Spleen (tissue), 11 donors: ENCODE data around the gene SCYL1. TPM values are rescaled to one million over a fixed set of nuclear protein-coding genes. Genes with fewer than 3 reads are reported as not detected.

Experiments
- DNase-seq: peaks from one replicate; pipeline ENCODE4 v3.0.0-alpha.2; 2020
- H3K27ac ChIP-seq, 8 donors: fragments of 200-600 bp; sonication (generic) in 7 of 8; 1 replicate in 4 of 8; 2 replicates in 4 of 8; pipeline versions ENCODE4 v1.5.0 to v1.8.0; 2016 to 2021; ENCODE audit warnings: inconsistent platforms in 4 of 8, mild to moderate bottlenecking in 4 of 8, moderate library complexity in 1 of 8
- H3K27me3 ChIP-seq, 7 donors: fragments of 200-600 bp; sonication (generic) in 6 of 7; replicated peaks in 1 of 7; 1 replicate in 4 of 7; 2 replicates in 3 of 7; pipeline versions ENCODE4 v1.5.0 to v1.8.0; 2016 to 2021; ENCODE audit warnings: inconsistent platforms in 3 of 7, mild to moderate bottlenecking in 1 of 7
- H3K36me3 ChIP-seq, 6 donors: fragments of 200-600 bp; sonication (generic) in 5 of 6; 1 replicate in 4 of 6; 2 replicates in 2 of 6; pipeline versions ENCODE4 v1.5.0 to v1.8.0; 2016 to 2021; ENCODE audit warnings: inconsistent platforms in 2 of 6
- H3K4me1 ChIP-seq, 6 donors: fragments of 200-600 bp; sonication (generic) in 5 of 6; 1 replicate in 3 of 6; 2 replicates in 3 of 6; pipeline versions ENCODE4 v1.5.0 to v1.8.0; 2016 to 2021; ENCODE audit warnings: inconsistent platforms in 3 of 6
- H3K4me3 ChIP-seq, 8 donors: fragments of 200-600 bp; sonication (generic) in 7 of 8; 1 replicate in 4 of 8; 2 replicates in 4 of 8; pipeline versions ENCODE4 v1.5.0 to v1.8.0; 2016 to 2021; ENCODE audit warnings: inconsistent platforms in 4 of 8, mild to moderate bottlenecking in 4 of 8, moderate library complexity in 2 of 8
- H3K9me3 ChIP-seq, 8 donors: fragments of 200-600 bp; sonication (generic) in 7 of 8; 1 replicate in 4 of 8; 2 replicates in 4 of 8; pipeline versions ENCODE4 v1.5.0 to v1.8.0; 2016 to 2021; ENCODE audit warnings: inconsistent platforms in 4 of 8
- POLR2A ChIP-seq, 3 donors: fragments of 450-650 bp; IDR thresholded peaks; one replicate each; pipeline ENCODE4 v1.5.1; 2017; ENCODE audit warnings: antibody characterized with exemption in 3 of 3, mild to moderate bottlenecking in 1 of 3
- POLR2AphosphoS5 ChIP-seq, 3 donors: sonication (generic); formaldehyde crosslinking; IDR thresholded peaks; one replicate each; pipeline ENCODE4 v1.5.1; 2017; ENCODE audit warnings: antibody characterized with exemption in 3 of 3
- WGBS, 5 donors: extraction: QIAGEN DNeasy Blood & Tissue Kit in 3 of 5; methylation state at CpG; one replicate each; pipeline versions ENCODE4 v1.1.5 to v1.1.7; 2013 to 2018; 5-methylcytosine and 5-hydroxymethylcytosine counted together
- intact Hi-C: fragments of 100-400 bp; cut with DNase I; formaldehyde crosslinking; loops from one replicate; pipeline ENCODE4 v1.15.0; 2023; ENCODE audit warnings: low total_unique reads
- polyA plus RNA-seq, 3 donors: library from polyadenylated mRNA; stranded (reverse); fragments of 200-250 nt; gene quantifications; one replicate each; pipeline ENCODE4 v1.2.1, GENCODE V29; 2013
- total RNA-seq, 7 donors: library from RNA; depleted of rRNA in 3 of 7; stranded (reverse); fragments of >200 nt in 3 of 7; fragmentation: NEBNext Ultra II Directional in 4 of 7; extraction: Animal tissue kit (Norgen Biotek cat#: 25700) in 4 of 7; gene quantifications; one replicate each; pipeline versions ENCODE4 v1.1.0 to v1.2.1, GENCODE V29; 2016 to 2021
- TF ChIP-seq, protein P1 (sequence below), 11 experiments: fragments of 200-600 bp in 7 of 11; fragments of 450-650 bp in 4 of 11; sonication (generic) in 4 of 11; IDR thresholded peaks in 8 of 11; conservative IDR thresholded peaks in 3 of 11; 1 replicate in 7 of 11; 2 replicates in 4 of 11; pipeline versions ENCODE4 v1.4.0 to v1.8.0; 2016 to 2021; ENCODE audit warnings: antibody characterized with exemption in 11 of 11, inconsistent platforms in 4 of 11, mild to moderate bottlenecking in 1 of 11
- donor health status: healthy with polysubstance abuse.
- donor health status: DM: no; HTN: no; CAD: no; lungs with moderate emphysema.
- donor health status: DM: no; HTN: no; CAD: no.
- donor health status: Bipolar disorder and iron deficiency.
- donor health status: healthy.
- donor health status: DM: no; HTN: no; CAD: no.
- donor health status: DM: yes; HTN: yes; CAD: no.

Gene SCYL1
- total and polyA plus RNA-seq, 10 donors: 52.4 to 125 (median 74.8) TPM

DNA sequence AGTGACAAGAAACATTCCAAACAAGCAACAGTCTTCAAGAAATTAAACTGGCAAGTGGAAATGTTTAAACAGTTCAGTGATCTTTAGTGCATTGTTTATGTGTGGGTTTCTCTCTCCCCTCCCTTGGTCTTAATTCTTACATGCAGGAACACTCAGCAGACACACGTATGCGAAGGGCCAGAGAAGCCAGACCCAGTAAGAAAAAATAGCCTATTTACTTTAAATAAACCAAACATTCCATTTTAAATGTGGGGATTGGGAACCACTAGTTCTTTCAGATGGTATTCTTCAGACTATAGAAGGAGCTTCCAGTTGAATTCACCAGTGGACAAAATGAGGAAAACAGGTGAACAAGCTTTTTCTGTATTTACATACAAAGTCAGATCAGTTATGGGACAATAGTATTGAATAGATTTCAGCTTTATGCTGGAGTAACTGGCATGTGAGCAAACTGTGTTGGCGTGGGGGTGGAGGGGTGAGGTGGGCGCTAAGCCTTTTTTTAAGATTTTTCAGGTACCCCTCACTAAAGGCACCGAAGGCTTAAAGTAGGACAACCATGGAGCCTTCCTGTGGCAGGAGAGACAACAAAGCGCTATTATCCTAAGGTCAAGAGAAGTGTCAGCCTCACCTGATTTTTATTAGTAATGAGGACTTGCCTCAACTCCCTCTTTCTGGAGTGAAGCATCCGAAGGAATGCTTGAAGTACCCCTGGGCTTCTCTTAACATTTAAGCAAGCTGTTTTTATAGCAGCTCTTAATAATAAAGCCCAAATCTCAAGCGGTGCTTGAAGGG, 20.0 kb upstream of the SCYL1 start:
- Histone ChIP-seq H3K4me1 (peaks cover 34 to 79% (median 49%) of the 10 kb centered on the region in 6 donors), H3K9me3 (no peaks in the 10 kb centered on the region), H3K4me3 (peak overlapping the region; percentile 67 to 93 (median 81)), H3K36me3 (peaks cover 0 to 62% (median 52%) of the 10 kb centered on the region in 6 donors), H3K27me3 (no peaks in the 10 kb centered on the region), H3K27ac (peak overlapping the region; percentile 49 to 100 (median 98))
- intact Hi-C loops: loop anchor here (5.0 kb wide), 2 partner anchors 73 to 133 kb away; no protein-coding TSS in a partner anchor
- no peak for DNase-seq
- 10 to 21% (median 19%) methylated on average over 8 of the region's 8 CpGs for WGBS, 5 donors
- TF ChIP-seq POLR2AphosphoS5 (IDR thresholded peaks at IDR 0.05) (no peak), POLR2A (IDR thresholded peaks at IDR 0.05) (peak in 1 of 3 donors; percentile 63)
- TF ChIP-seq, protein P1, sequence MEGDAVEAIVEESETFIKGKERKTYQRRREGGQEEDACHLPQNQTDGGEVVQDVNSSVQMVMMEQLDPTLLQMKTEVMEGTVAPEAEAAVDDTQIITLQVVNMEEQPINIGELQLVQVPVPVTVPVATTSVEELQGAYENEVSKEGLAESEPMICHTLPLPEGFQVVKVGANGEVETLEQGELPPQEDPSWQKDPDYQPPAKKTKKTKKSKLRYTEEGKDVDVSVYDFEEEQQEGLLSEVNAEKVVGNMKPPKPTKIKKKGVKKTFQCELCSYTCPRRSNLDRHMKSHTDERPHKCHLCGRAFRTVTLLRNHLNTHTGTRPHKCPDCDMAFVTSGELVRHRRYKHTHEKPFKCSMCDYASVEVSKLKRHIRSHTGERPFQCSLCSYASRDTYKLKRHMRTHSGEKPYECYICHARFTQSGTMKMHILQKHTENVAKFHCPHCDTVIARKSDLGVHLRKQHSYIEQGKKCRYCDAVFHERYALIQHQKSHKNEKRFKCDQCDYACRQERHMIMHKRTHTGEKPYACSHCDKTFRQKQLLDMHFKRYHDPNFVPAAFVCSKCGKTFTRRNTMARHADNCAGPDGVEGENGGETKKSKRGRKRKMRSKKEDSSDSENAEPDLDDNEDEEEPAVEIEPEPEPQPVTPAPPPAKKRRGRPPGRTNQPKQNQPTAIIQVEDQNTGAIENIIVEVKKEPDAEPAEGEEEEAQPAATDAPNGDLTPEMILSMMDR (IDR thresholded peaks at IDR 0.05 in 8 of 11, conservative IDR thresholded peaks at IDR 0.05 in 3 of 11): peak in 1 of 11 experiments; percentile 13

DNA sequence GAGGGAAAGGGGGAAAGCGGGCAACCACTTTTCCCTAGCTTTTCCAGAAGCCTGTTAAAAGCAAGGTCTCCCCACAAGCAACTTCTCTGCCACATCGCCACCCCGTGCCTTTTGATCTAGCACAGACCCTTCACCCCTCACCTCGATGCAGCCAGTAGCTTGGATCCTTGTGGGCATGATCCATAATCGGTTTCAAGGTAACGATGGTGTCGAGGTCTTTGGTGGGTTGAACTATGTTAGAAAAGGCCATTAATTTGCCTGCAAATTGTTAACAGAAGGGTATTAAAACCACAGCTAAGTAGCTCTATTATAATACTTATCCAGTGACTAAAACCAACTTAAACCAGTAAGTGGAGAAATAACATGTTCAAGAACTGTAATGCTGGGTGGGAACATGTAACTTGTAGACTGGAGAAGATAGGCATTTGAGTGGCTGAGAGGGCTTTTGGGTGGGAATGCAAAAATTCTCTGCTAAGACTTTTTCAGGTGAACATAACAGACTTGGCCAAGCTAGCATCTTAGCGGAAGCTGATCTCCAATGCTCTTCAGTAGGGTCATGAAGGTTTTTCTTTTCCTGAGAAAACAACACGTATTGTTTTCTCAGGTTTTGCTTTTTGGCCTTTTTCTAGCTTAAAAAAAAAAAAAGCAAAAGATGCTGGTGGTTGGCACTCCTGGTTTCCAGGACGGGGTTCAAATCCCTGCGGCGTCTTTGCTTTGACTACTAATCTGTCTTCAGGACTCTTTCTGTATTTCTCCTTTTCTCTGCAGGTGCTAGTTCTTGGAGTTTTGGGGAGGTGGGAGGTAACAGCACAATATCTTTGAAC, 19.2 kb upstream of the SCYL1 start:
- 26 to 39% (median 33%) methylated on average over 12 of the region's 12 CpGs for WGBS, 5 donors
- peak overlapping the region; percentile 67 to 93 (median 81) for H3K4me3 ChIP-seq
- TF ChIP-seq, protein P1 (IDR thresholded peaks at IDR 0.05 in 8 of 11, conservative IDR thresholded peaks at IDR 0.05 in 3 of 11): no peak
- peak; percentile 20 to 95 (median 59) for TF ChIP-seq POLR2AphosphoS5 (IDR thresholded peaks at IDR 0.05)
- TF ChIP-seq POLR2A (IDR thresholded peaks at IDR 0.05): peak in 1 of 3 donors; percentile 47
- H3K9me3 ChIP-seq: no peaks in the 10 kb centered on the region
- H3K27ac ChIP-seq: peak overlapping the region; percentile 49 to 100 (median 98)
- DNase-seq: no peak
- H3K4me1 ChIP-seq: peaks cover 39 to 87% (median 54%) of the 10 kb centered on the region in 6 donors
- H3K27me3 ChIP-seq: no peaks in the 10 kb centered on the region
- H3K36me3 ChIP-seq: peaks cover 0 to 62% (median 52%) of the 10 kb centered on the region in 6 donors
- intact Hi-C loops: loop anchor here (5.0 kb wide), 2 partner anchors 73 to 133 kb away; no protein-coding TSS in a partner anchor

DNA sequence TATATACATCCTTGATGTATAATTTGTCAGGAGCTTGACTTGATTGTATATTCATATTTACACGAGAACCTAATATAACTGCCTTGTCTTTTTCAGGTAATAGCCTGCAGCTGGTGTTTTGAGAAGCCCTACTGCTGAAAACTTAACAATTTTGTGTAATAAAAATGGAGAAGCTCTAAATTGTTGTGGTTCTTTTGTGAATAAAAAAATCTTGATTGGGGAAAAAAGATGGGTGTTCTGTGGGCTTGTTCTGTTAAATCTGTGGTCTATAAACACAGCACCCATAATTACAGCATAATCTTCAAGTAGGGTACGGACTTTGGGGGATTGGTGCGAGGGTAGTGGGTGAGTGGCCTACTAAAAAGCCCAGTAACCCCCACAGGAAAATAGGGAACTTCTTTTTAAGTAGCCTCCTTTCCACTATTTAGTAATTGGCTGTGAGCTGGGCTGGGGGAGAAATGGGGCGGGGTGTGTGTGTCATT, 18.6 kb upstream of the SCYL1 start:
- peak overlapping the region; percentile 63 to 100 (median 98) for H3K27ac ChIP-seq
- no peaks in the 10 kb centered on the region for H3K27me3 ChIP-seq
- intact Hi-C loops: loop anchor here (5.0 kb wide), 2 partner anchors 74 to 134 kb away; no protein-coding TSS in a partner anchor
- 28 to 42% (median 36%) methylated on average over 4 of the region's 4 CpGs for WGBS, 5 donors
- H3K4me3 ChIP-seq: peak overlapping the region in 6 of 8 donors; percentile 67 to 92 (median 81)
- no peak for TF ChIP-seq POLR2AphosphoS5 (IDR thresholded peaks at IDR 0.05)
- TF ChIP-seq, protein P1 (IDR thresholded peaks at IDR 0.05 in 8 of 11, conservative IDR thresholded peaks at IDR 0.05 in 3 of 11): no peak
- TF ChIP-seq POLR2A (IDR thresholded peaks at IDR 0.05): peak in 2 of 3 donors; percentile 15 to 47
- no peaks in the 10 kb centered on the region for H3K9me3 ChIP-seq
- H3K36me3 ChIP-seq: peaks cover 0 to 59% (median 50%) of the 10 kb centered on the region in 6 donors
- DNase-seq: no peak
- H3K4me1 ChIP-seq: peaks cover 40 to 92% (median 58%) of the 10 kb centered on the region in 6 donors
